HL-60 (cell line): ENCODE results near the gene GRID2IP.
A peak's percentile ranks its signal among the peaks of the same experiment; 100 is the strongest.

Source experiments
- DNase-seq, 2 experiments: peaks; one replicate each; pipeline ENCODE4 v3.0.0-alpha.2; 2010 to 2020; ENCODE audit warnings: low read depth in 1 of 2, low spot score in 1 of 2
- H3K27ac ChIP-seq: fragments of 250-450 bp; sonication (Bioruptor Pico); replicated peaks from 2 replicates; pipeline ENCODE4 v1.5.1; 2020; ENCODE audit warnings: mild to moderate bottlenecking, moderate library complexity
- H3K27me3 ChIP-seq: fragments of 250-450 bp; sonication (Bioruptor Pico); 2 replicates; pipeline ENCODE4 v1.5.1; 2021; ENCODE audit warnings: mild to moderate bottlenecking, moderate library complexity; ENCODE audit not compliant: insufficient read depth, poor library complexity, severe bottlenecking
- H3K4me3 ChIP-seq: replicated peaks from 2 replicates; pipeline ENCODE4 v1.5.1; 2011; ENCODE audit warnings: mild to moderate bottlenecking, control low read depth, low read length; ENCODE audit not compliant: insufficient read depth
- CTCF ChIP-seq: IDR thresholded peaks from one replicate; pipeline ENCODE4 v1.5.1; 2011; ENCODE audit warnings: low read length, control low read depth, inconsistent platforms; ENCODE audit not compliant: insufficient read depth
- GABPA ChIP-seq: IDR thresholded peaks from 2 replicates; pipeline ENCODE4 v1.6.1; 2012; ENCODE audit warnings: low read depth
- POLR2AphosphoS5 ChIP-seq: IDR thresholded peaks from 2 replicates; pipeline ENCODE4 v1.6.1; 2012; ENCODE audit warnings: low read depth
- REST ChIP-seq: IDR thresholded peaks from 2 replicates; pipeline ENCODE4 v1.6.1; 2012; ENCODE audit warnings: low read depth; ENCODE audit not compliant: insufficient replicate concordance
- SPI1 ChIP-seq: IDR thresholded peaks from 2 replicates; pipeline ENCODE4 v1.6.1; 2012; ENCODE audit warnings: low read depth, mild to moderate bottlenecking, borderline replicate concordance

GRID2IP gene

GRCh38 chr7:6448943-6449543 lies 102.2 kb downstream of the GRID2IP start:
- Histone ChIP-seq H3K27ac (peak overlapping the region; percentile 91), H3K27me3 (no peaks in the 10 kb centered on the region), H3K4me3 (no peak overlapping the region)
- TF ChIP-seq GABPA (no peak), REST (no peak), POLR2AphosphoS5 (no peak), SPI1 (no peak), CTCF (no peak)
- DNase-seq = no peak

DNA sequence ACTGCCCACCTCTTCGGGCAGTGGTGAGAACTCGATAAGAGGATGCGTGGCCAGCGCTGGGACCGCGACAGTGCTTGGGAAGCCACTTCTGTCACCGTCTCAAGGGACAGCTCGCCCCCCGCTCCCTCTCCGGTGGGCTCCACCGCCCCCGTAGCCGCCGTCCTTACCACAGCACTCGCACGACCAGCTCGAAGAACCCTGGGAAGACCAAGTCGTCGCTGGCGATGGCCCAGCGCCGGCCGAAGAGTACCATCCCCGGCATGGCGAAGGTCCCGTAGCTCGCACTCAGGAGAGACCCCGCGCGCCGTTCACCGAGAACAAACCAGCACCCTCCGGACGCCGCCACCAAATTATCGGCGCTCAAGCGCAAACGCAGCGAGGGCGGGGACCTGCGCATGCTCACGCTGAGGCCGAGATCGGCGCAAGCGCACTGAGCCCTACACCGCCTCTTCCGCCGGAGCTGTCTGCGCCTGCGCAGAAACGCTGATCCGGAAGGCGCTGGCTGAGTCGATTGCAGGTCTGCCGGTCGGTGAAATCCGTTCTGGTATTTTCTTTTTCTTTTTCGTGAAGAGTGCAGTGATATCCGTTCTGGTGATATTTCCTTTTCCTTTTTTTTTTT lies 103.6 kb downstream of the GRID2IP start, which contains the start of gene DAGLB:
TSS of gene DAGLB (minus strand) at position 374 of the 619 bp plus-strand sequence. CDS start at position 262, 112 bp downstream.
- peak; percentile 80 for TF ChIP-seq POLR2AphosphoS5
- no peak for TF ChIP-seq REST
- Histone ChIP-seq H3K27me3 (no peaks in the 10 kb centered on the region), H3K27ac (peak within 1 kb of the TSS; percentile 91), H3K4me3 (peak within 1 kb of the TSS; percentile 90)
- DNase-seq = peak; percentile 87 to 91
